IMR-90 (cell line): ENCODE measurements around the gene OPRM1.

Experiments
- BHLHE40 ChIP-seq: fragments of 150-350 bp; IDR thresholded peaks from 2 replicates; pipeline ENCODE4 v1.6.1; 2016; ENCODE audit warnings: mild to moderate bottlenecking, low read depth, low read length
- CEBPB ChIP-seq: IDR thresholded peaks from 2 replicates; pipeline ENCODE4 v1.6.1; 2012; ENCODE audit warnings: low read depth, low read length, improper control_type of control experiment
- CHD1 ChIP-seq: IDR thresholded peaks from 2 replicates; pipeline ENCODE4 v1.6.1; 2012; ENCODE audit warnings: low read depth, low read length, improper control_type of control experiment
- CTCF ChIP-seq: conservative IDR thresholded peaks from 2 replicates; pipeline ENCODE4 v1.5.1; 2012; ENCODE audit warnings: mild to moderate bottlenecking, low read depth, low read length, improper control_type of control experiment
- ELK1 ChIP-seq: fragments of 150-350 bp; IDR thresholded peaks from 2 replicates; pipeline ENCODE4 v1.6.1; 2016; ENCODE audit warnings: low read depth, mild to moderate bottlenecking, low read length, moderate library complexity, borderline replicate concordance
- FOS ChIP-seq: fragments of 150-350 bp; IDR thresholded peaks from 2 replicates; pipeline ENCODE4 v1.6.1; 2016; ENCODE audit warnings: low read depth, low read length
- MAFK ChIP-seq: IDR thresholded peaks from 2 replicates; pipeline ENCODE4 v1.6.1; 2012; ENCODE audit warnings: low read depth, low read length, improper control_type of control experiment
- MAZ ChIP-seq: IDR thresholded peaks from 2 replicates; pipeline ENCODE4 v1.6.1; 2012; ENCODE audit warnings: low read depth, mild to moderate bottlenecking, low read length, improper control_type of control experiment, moderate library complexity, borderline replicate concordance
- POLR2A ChIP-seq: IDR thresholded peaks from 2 replicates; pipeline ENCODE4 v1.6.1; 2012; ENCODE audit warnings: mild to moderate bottlenecking, low read depth, low read length
- RAD21 ChIP-seq: IDR thresholded peaks from 2 replicates; pipeline ENCODE4 v1.6.1; 2012; ENCODE audit warnings: low read length, improper control_type of control experiment
- RFX5 ChIP-seq: IDR thresholded peaks from 2 replicates; pipeline ENCODE4 v1.8.0; 2012; ENCODE audit warnings: low read depth, mild to moderate bottlenecking, low read length, moderate library complexity
- SMC3 ChIP-seq: fragments of 150-350 bp; IDR thresholded peaks from 2 replicates; pipeline ENCODE4 v1.6.1; 2016; ENCODE audit warnings: low read depth, mild to moderate bottlenecking, antibody characterized with exemption, low read length, moderate library complexity
- USF2 ChIP-seq: fragments of 150-350 bp; IDR thresholded peaks from 2 replicates; pipeline ENCODE4 v1.6.1; 2017; ENCODE audit warnings: mild to moderate bottlenecking, antibody characterized with exemption, low read length, low read depth

GRCh38 chr6:154099211-154099610 lies 60.2 kb downstream of the OPRM1 start:
- TF ChIP-seq CTCF, result no peak
- TF ChIP-seq RFX5, result no peak
- no peak for TF ChIP-seq BHLHE40
- TF ChIP-seq POLR2A, result no peak
- TF ChIP-seq RAD21, result no peak
- no peak for TF ChIP-seq MAFK
- no peak for TF ChIP-seq MAZ
- TF ChIP-seq FOS, result no peak
- TF ChIP-seq ELK1, result no peak
- no peak for TF ChIP-seq SMC3
- no peak for TF ChIP-seq CHD1
- TF ChIP-seq CEBPB, result no peak
- no peak for TF ChIP-seq USF2
